Activated naive CD8-positive, alpha-beta T cell (primary cell): ENCODE measurements around the gene ADRA1B.
"Not testable (repeated sequence)": the region's sequence is repeated elsewhere in the genome, so short reads cannot be mapped to it uniquely, and the experiment has no call there.

Experiments used
- H3K27ac Mint-ChIP-seq: one replicate; pipeline ENCODE4 v1.8.0; 2021; ENCODE audit warnings: mixed read lengths
- H3K27me3 Mint-ChIP-seq: one replicate; pipeline ENCODE4 v1.8.0; 2021; ENCODE audit warnings: mixed read lengths
- H3K36me3 Mint-ChIP-seq: one replicate; pipeline ENCODE4 v1.8.0; 2021; ENCODE audit warnings: mixed read lengths
- H3K4me1 Mint-ChIP-seq: one replicate; pipeline ENCODE4 v1.8.0; 2021; ENCODE audit warnings: low read depth, mixed read lengths
- H3K4me3 Mint-ChIP-seq: one replicate; pipeline ENCODE4 v1.8.0; 2021; ENCODE audit warnings: mild to moderate bottlenecking, mixed read lengths
- H3K9me3 Mint-ChIP-seq: one replicate; pipeline ENCODE4 v1.8.0; 2021; ENCODE audit warnings: low read depth, mixed read lengths

ADRA1B gene

GRCh38 chr5:159962214-159962613 is 45.9 kb downstream of the ADRA1B start:
- no peaks in the 10 kb centered on the region for H3K4me1 Mint-ChIP-seq

GRCh38 chr5:159963935-159964334 is 47.7 kb downstream of the ADRA1B start:
- Mint-ChIP-seq H3K4me3 (no peak overlapping the region), H3K4me1 (no peaks in the 10 kb centered on the region), H3K27ac (no peak overlapping the region), H3K36me3 (no peaks in the 10 kb centered on the region), H3K9me3 (no peaks in the 10 kb centered on the region), H3K27me3 (peaks cover 19% of the 10 kb centered on the region)

More at GRCh38 chr5:159962214-159962613, 45.9 kb downstream of the ADRA1B start:
- H3K4me3 Mint-ChIP-seq: no peak overlapping the region
- H3K9me3 Mint-ChIP-seq: no peaks in the 10 kb centered on the region
- H3K27me3 Mint-ChIP-seq: peaks cover 13% of the 10 kb centered on the region
- H3K27ac Mint-ChIP-seq: no peak overlapping the region
- H3K36me3 Mint-ChIP-seq: no peaks in the 10 kb centered on the region

- Mint-ChIP-seq H3K36me3 (no peaks in the 10 kb centered on the region), H3K9me3 (no peaks in the 10 kb centered on the region), H3K4me3 (no peak overlapping the region), H3K27me3 (peaks cover 20% of the 10 kb centered on the region), H3K4me1 (no peaks in the 10 kb centered on the region), H3K27ac (no peak overlapping the region)
Measured at GRCh38 chr5:159965031-159965837, 49.0 kb downstream of the ADRA1B start.

- H3K9me3 Mint-ChIP-seq, H3K36me3 Mint-ChIP-seq, H3K4me3 Mint-ChIP-seq, H3K4me1 Mint-ChIP-seq, H3K27ac Mint-ChIP-seq: not testable (repeated sequence)
- H3K27me3 Mint-ChIP-seq: peaks cover 25% of the 10 kb centered on the region
Measured at GRCh38 chr5:159965838-159966128, 49.5 kb downstream of the ADRA1B start.

GRCh38 chr5:159969966-159970365 is 53.7 kb downstream of the ADRA1B start:
- peaks cover 13% of the 10 kb centered on the region for H3K4me1 Mint-ChIP-seq
- no peak overlapping the region for H3K27ac Mint-ChIP-seq
- no peaks in the 10 kb centered on the region for H3K36me3 Mint-ChIP-seq
- H3K9me3 Mint-ChIP-seq: no peaks in the 10 kb centered on the region
- H3K27me3 Mint-ChIP-seq: peaks cover 53% of the 10 kb centered on the region
- no peak overlapping the region for H3K4me3 Mint-ChIP-seq

- H3K4me1 Mint-ChIP-seq: peaks cover 13% of the 10 kb centered on the region
- H3K27me3 Mint-ChIP-seq: peaks cover 48% of the 10 kb centered on the region
- no peak overlapping the region for H3K27ac Mint-ChIP-seq
- no peaks in the 10 kb centered on the region for H3K9me3 Mint-ChIP-seq
- no peaks in the 10 kb centered on the region for H3K36me3 Mint-ChIP-seq
- peak overlapping the region; percentile 76 for H3K4me3 Mint-ChIP-seq
Measured at GRCh38 chr5:159971038-159971437, 54.8 kb downstream of the ADRA1B start.

- Mint-ChIP-seq H3K27ac (no peak overlapping the region), H3K36me3 (no peaks in the 10 kb centered on the region), H3K27me3 (peaks cover 45% of the 10 kb centered on the region), H3K4me1 (peaks cover 13% of the 10 kb centered on the region), H3K9me3 (no peaks in the 10 kb centered on the region), H3K4me3 (peak overlapping the region; percentile 76)
Measured at GRCh38 chr5:159971514-159971913, 55.2 kb downstream of the ADRA1B start.

GRCh38 chr5:159971931-159972461 is 55.7 kb downstream of the ADRA1B start:
- peaks cover 42% of the 10 kb centered on the region for H3K27me3 Mint-ChIP-seq
- H3K4me1 Mint-ChIP-seq: peaks cover 13% of the 10 kb centered on the region
- H3K9me3 Mint-ChIP-seq: no peaks in the 10 kb centered on the region
- H3K36me3 Mint-ChIP-seq: no peaks in the 10 kb centered on the region
- H3K27ac Mint-ChIP-seq: no peak overlapping the region
- H3K4me3 Mint-ChIP-seq: no peak overlapping the region

GRCh38 chr5:159972538-159973362 is 56.5 kb downstream of the ADRA1B start:
- H3K36me3 Mint-ChIP-seq: no peaks in the 10 kb centered on the region
- H3K27ac Mint-ChIP-seq: no peak overlapping the region
- peak overlapping the region; percentile 80 for H3K4me3 Mint-ChIP-seq
- peaks cover 40% of the 10 kb centered on the region for H3K27me3 Mint-ChIP-seq
- H3K9me3 Mint-ChIP-seq: no peaks in the 10 kb centered on the region
- H3K4me1 Mint-ChIP-seq: peaks cover 13% of the 10 kb centered on the region

GRCh38 chr5:159975462-159976019 is 59.3 kb downstream of the ADRA1B start:
- peaks cover 42% of the 10 kb centered on the region for H3K27me3 Mint-ChIP-seq
- H3K9me3 Mint-ChIP-seq: no peaks in the 10 kb centered on the region
- H3K27ac Mint-ChIP-seq: no peak overlapping the region
- peaks cover 13% of the 10 kb centered on the region for H3K4me1 Mint-ChIP-seq
- H3K36me3 Mint-ChIP-seq: no peaks in the 10 kb centered on the region
- H3K4me3 Mint-ChIP-seq: no peak overlapping the region

GRCh38 chr5:159976921-159977320 is 60.6 kb downstream of the ADRA1B start:
- peaks cover 7% of the 10 kb centered on the region for H3K4me1 Mint-ChIP-seq
- peaks cover 34% of the 10 kb centered on the region for H3K27me3 Mint-ChIP-seq
- no peak overlapping the region for H3K27ac Mint-ChIP-seq
- no peaks in the 10 kb centered on the region for H3K36me3 Mint-ChIP-seq
- no peaks in the 10 kb centered on the region for H3K9me3 Mint-ChIP-seq
- H3K4me3 Mint-ChIP-seq: no peak overlapping the region

- no peaks in the 10 kb centered on the region for H3K4me1 Mint-ChIP-seq
- no peaks in the 10 kb centered on the region for H3K36me3 Mint-ChIP-seq
- H3K4me3 Mint-ChIP-seq: no peak overlapping the region
- H3K27ac Mint-ChIP-seq: no peak overlapping the region
- H3K27me3 Mint-ChIP-seq: peaks cover 28% of the 10 kb centered on the region
- no peaks in the 10 kb centered on the region for H3K9me3 Mint-ChIP-seq
Measured at GRCh38 chr5:159978358-159978757, 62.1 kb downstream of the ADRA1B start.

GRCh38 chr5:159982421-159983173 is 66.3 kb downstream of the ADRA1B start:
- Mint-ChIP-seq H3K4me1 (no peaks in the 10 kb centered on the region), H3K27me3 (peaks cover 16% of the 10 kb centered on the region), H3K36me3 (no peaks in the 10 kb centered on the region), H3K27ac (no peak overlapping the region), H3K4me3 (no peak overlapping the region), H3K9me3 (no peaks in the 10 kb centered on the region)

- Mint-ChIP-seq H3K4me3 (peak overlapping the region; percentile 61), H3K36me3 (no peaks in the 10 kb centered on the region), H3K4me1 (no peaks in the 10 kb centered on the region), H3K27ac (no peak overlapping the region), H3K9me3 (no peaks in the 10 kb centered on the region), H3K27me3 (peaks cover 12% of the 10 kb centered on the region)
Measured at GRCh38 chr5:159987031-159987674, 70.9 kb downstream of the ADRA1B start.
